ENCODE results near the gene FARS2. TPM values are rescaled to one million over a fixed set of nuclear protein-coding genes. Genes with fewer than 3 reads are reported as not detected.

Gene FARS2
- total and polyA plus RNA-seq, 10 donors: 9.0 to 27.4 (median 19.8) TPM

GRCh38 chr6:5521322-5521721 is 260.0 kb downstream of the FARS2 start:
- no peak for DNase-seq
- Histone ChIP-seq H3K27me3 (replicated peaks in 1 of 7) (no peaks in the 10 kb centered on the region), H3K27ac (no peak overlapping the region), H3K4me1 (peaks cover 0 to 51% (median 0%) of the 10 kb centered on the region in 6 donors), H3K9me3 (no peaks in the 10 kb centered on the region), H3K4me3 (no peak overlapping the region), H3K36me3 (no peaks in the 10 kb centered on the region)
- intact Hi-C loops (cut with DNase I; ENCODE audit: low total_unique reads): no loop called here
- TF ChIP-seq POLR2AphosphoS5 (IDR thresholded peaks at IDR 0.05): no peak
- no peak for TF ChIP-seq POLR2A (IDR thresholded peaks at IDR 0.05)
- no peak for TF ChIP-seq CTCF (IDR thresholded peaks at IDR 0.05 in 8 of 11, conservative IDR thresholded peaks at IDR 0.05 in 3 of 11)
- 40 to 68% (median 60%) methylated on average over 3 of the region's 3 CpGs for WGBS, 5 donors

GRCh38 chr6:5522147-5522546 is 260.8 kb downstream of the FARS2 start:
- intact Hi-C loops (cut with DNase I; ENCODE audit: low total_unique reads): no loop called here
- Histone ChIP-seq H3K36me3 (no peaks in the 10 kb centered on the region), H3K27ac (no peak overlapping the region), H3K9me3 (no peaks in the 10 kb centered on the region), H3K4me3 (no peak overlapping the region), H3K4me1 (peaks cover 0 to 51% (median 0%) of the 10 kb centered on the region in 6 donors), H3K27me3 (replicated peaks in 1 of 7) (no peaks in the 10 kb centered on the region)
- DNase-seq: no peak
- TF ChIP-seq POLR2AphosphoS5 (IDR thresholded peaks at IDR 0.05) (no peak), POLR2A (IDR thresholded peaks at IDR 0.05) (no peak), CTCF (IDR thresholded peaks at IDR 0.05 in 8 of 11, conservative IDR thresholded peaks at IDR 0.05 in 3 of 11) (no peak)

- Histone ChIP-seq H3K4me1 (peaks cover 0 to 32% (median 0%) of the 10 kb centered on the region in 6 donors), H3K27ac (no peak overlapping the region), H3K36me3 (no peaks in the 10 kb centered on the region), H3K4me3 (no peak overlapping the region), H3K9me3 (no peaks in the 10 kb centered on the region), H3K27me3 (replicated peaks in 1 of 7) (no peaks in the 10 kb centered on the region)
- no peak for TF ChIP-seq POLR2A (IDR thresholded peaks at IDR 0.05)
- no peak for TF ChIP-seq POLR2AphosphoS5 (IDR thresholded peaks at IDR 0.05)
- TF ChIP-seq CTCF (IDR thresholded peaks at IDR 0.05 in 8 of 11, conservative IDR thresholded peaks at IDR 0.05 in 3 of 11): no peak
- intact Hi-C loops (cut with DNase I; ENCODE audit: low total_unique reads): no loop called here
- DNase-seq: no peak
- WGBS, 5 donors: 87 to 95% (median 93%) methylated on average over 2 of the region's 2 CpGs
These were observed 262.8 kb downstream of the FARS2 start for GRCh38 chr6:5524110-5524509.

GRCh38 chr6:5525209-5525608 is 263.9 kb downstream of the FARS2 start:
- TF ChIP-seq POLR2AphosphoS5 (IDR thresholded peaks at IDR 0.05) (no peak), POLR2A (IDR thresholded peaks at IDR 0.05) (no peak), CTCF (IDR thresholded peaks at IDR 0.05 in 8 of 11, conservative IDR thresholded peaks at IDR 0.05 in 3 of 11) (no peak)
- no peak overlapping the region for H3K4me3 ChIP-seq
- peaks cover 0 to 21% (median 0%) of the 10 kb centered on the region in 6 donors for H3K4me1 ChIP-seq
- no peak for DNase-seq
- WGBS, 5 donors: 59 to 89% (median 79%) methylated on average over 4 of the region's 4 CpGs
- intact Hi-C loops (cut with DNase I; ENCODE audit: low total_unique reads): no loop called here
- H3K27ac ChIP-seq: no peak overlapping the region
- H3K9me3 ChIP-seq: no peaks in the 10 kb centered on the region
- no peaks in the 10 kb centered on the region for H3K27me3 ChIP-seq (replicated peaks in 1 of 7)
- no peaks in the 10 kb centered on the region for H3K36me3 ChIP-seq

Data from spleen (tissue), 11 donors.